GM19324 (cell line): ENCODE results near the gene GRM3.
A peak's percentile ranks its signal among the peaks of the same experiment; 100 is the strongest.

Experiments
- ATAC-seq: cut with Tn5 transposase; IDR thresholded peaks from one replicate; pipeline ENCODE4 v1.9.1; 2021; ENCODE audit warnings: mild to moderate bottlenecking, moderate library complexity; ENCODE audit not compliant: unreplicated experiment, low FRiP score

GRM3 gene

DNA sequence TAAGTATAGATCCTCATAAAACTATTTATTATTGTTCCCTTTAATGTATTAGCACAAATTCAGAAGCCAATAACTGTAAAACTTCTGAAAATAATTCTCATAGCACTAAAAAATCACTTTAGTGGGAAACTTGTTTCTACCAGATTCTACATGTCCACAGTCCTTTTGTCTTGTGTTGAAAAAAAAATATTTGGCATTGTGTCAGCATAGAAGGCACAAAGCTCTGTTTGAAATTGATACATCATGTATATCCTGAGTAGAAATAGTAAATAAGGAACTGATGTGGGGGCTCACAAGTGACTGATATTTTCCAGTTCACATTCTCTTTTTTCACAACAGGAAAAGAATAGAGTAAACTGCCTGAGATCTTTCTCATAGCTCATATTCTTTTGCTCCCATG, 134.6 kb downstream of the GRM3 start:
- ATAC-seq = no peak

DNA sequence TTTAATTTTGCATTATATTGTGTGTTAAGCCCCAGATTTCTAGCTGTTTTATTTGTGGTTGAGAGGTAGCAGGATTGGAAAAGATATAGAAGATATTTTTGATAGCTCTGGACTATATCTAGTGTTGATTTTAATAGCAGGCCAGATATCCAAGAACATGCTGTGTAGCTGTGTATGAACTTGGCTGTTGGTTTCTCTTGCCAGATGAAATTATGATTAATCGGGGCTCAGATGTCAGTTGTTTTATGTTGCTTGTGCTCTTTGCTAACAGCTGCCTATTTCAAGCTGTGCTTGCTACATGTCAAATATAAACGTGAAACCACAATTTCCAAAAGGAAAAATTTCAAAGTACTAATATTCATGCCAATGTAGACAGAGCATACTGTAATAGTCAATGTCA, 141.1 kb downstream of the GRM3 start:
- no peak for ATAC-seq

DNA sequence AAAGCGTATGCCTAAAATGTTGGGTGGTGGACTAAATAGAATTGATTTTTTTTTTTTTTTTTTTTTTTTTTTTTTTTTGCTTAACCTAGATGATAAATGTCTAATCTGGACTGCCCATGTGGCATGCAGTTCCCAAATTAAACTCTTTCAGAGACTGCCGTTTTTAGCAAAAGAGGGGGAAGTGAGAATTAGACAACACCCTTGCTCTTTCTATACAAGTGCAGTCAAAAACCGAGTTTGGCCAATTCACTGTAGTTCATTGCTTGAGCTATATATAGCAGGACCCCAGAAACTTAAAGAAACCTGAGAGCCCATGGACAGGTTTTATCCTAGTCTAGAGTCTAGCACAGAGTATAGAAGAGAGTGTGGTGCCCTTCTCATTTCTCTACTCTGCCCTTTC, 141.9 kb downstream of the GRM3 start:
- ATAC-seq = peak; percentile 85

DNA sequence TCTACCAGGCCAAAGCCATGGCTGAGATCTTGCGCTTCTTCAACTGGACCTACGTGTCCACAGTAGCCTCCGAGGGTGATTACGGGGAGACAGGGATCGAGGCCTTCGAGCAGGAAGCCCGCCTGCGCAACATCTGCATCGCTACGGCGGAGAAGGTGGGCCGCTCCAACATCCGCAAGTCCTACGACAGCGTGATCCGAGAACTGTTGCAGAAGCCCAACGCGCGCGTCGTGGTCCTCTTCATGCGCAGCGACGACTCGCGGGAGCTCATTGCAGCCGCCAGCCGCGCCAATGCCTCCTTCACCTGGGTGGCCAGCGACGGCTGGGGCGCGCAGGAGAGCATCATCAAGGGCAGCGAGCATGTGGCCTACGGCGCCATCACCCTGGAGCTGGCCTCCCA, 142.7 kb downstream of the GRM3 start:
- no peak for ATAC-seq

DNA sequence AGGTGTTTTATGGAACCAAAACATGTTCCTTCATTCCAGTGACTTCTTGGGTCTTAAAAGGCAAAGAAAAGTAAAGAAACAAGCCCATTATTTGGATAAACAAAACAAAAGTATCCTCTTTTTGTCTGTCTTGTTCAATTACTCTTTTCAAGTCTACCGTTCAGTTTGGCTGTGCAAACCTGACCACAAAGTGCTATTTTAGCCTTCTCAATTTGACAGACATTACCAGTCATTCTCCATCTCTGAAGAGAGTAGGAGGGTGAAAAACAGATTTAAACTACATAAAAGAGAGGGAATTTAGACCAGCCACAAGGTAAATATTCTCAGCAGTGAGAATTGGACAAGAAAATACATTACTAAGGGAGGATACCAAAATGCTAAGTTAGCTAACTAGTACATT, 145.2 kb downstream of the GRM3 start:
- no peak for ATAC-seq

DNA sequence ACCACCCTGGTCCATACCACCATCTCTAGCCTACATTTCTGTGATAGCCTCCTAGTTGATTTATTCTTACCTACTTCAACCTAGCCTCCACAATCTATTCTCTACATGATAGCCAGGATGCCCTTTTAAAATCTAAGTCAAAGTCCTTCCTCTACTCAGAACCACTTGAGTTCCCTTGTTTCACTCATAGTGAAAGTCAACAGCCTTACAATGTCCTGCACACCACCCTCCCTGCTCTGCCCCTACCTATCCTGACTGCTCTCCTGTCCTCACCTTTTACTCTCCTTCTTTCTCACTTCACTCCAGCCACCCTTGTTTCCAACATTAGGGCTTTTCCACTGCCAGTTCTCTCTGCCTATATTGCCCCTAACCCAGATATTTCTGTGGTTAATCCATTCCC, 146.7 kb downstream of the GRM3 start:
- ATAC-seq = no peak

DNA sequence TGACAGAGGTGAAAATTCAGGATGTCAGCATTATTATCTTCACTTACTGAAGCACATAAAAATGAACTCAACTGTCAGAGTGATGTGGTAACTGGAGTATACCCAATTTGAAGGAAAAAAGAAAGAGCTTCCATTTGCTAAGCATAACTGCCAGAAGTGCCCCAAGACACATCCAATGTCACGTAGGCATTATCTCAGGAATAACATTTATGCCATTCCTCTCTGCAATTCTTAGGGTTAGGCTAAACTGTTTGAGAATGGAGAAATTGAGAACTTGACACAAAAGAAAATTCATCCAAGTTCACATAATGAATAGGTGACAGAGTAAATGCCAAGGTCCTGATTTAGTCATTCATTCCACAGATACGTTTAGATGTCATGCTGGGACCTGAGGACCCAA, 148.6 kb downstream of the GRM3 start:
- no peak for ATAC-seq

DNA sequence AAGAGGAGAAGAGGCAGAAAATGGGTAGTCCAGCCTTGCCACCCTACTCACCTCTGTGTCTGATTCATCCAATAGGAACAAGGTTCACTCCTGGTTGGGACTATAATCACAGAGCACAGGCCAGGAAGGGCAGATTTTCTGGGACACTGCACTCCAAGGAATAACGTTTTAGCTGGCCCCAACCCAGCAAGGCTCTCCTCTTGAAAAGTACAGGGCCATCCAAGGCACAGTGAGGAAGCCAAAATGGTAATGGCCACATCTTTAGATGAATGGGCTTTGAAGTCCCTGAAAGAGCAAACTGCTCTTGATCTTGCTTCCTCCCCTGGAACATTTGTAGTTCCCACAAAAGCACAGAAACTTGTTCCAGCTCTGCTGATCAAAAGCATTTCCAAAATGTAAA, 149.4 kb downstream of the GRM3 start:
- no peak for ATAC-seq

DNA sequence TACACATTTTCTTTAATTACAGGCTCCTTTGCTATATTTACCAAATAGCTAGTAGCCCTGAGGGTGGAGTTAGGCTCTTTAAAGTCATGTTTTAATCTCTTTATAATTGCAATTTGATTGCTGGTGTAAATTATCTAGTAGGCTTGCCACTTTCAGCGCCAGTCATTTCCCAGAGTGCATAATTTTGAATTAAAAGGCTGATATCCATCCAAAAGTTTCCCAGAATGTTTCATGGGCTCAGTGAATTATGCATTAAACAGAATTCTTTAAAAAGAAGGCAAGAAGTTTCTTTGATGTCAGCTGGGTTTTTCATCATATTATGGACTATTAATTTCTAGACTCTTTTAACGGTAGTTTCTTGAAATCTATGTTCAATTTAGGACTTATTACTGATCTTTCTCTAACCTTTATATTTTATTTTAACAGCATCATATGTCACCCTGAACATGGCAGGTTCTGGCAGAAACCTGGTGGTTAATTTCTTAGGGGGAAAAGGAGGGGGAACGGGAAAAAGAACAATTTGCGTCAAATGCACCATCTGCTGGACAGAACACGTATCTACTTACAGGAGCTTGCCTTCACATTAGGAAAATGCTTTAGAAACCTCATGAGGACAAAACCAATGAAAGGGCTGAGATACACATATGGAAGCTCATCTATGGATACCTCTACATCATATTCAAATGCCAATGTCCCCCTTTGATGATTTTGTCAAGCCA, 171.1 kb downstream of the GRM3 start:
- no peak for ATAC-seq

DNA sequence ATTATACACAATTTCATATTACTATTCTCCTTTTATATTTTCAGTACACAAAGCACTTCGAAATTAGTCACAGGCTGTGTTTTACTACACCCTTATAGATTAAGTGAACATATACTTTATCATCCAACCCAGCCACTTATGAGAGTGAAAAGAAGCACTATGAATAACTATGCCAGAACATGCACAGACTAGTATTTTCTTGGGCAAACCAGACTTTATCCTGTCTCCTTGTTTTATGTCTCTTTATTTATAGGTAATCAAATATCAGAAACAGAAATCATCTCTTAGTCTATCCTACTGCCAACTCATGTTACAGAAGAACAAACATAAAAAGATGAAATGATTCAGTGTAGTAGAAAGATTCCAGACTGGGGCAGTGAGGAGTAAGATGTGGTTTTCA, 171.8 kb downstream of the GRM3 start:
- no peak for ATAC-seq

DNA sequence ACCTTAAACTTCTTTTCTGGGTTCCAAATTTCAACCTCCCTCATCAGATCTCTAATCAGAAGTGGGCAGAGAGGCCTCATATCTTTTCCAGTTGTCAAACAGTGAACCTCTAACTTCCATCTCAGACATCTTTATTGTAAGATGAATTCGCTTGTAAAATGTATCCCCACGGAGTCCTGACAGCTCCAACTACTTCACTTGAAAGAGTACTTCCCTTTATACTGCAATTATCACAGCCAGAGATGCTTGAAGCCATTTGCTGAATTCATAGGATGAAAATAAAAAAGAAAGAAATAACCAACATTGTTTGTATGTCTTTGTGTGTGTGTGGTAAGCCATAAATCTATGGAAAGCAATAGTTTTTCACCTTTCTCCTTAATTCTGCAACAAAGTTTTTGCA, 175.2 kb downstream of the GRM3 start:
- no peak for ATAC-seq

DNA sequence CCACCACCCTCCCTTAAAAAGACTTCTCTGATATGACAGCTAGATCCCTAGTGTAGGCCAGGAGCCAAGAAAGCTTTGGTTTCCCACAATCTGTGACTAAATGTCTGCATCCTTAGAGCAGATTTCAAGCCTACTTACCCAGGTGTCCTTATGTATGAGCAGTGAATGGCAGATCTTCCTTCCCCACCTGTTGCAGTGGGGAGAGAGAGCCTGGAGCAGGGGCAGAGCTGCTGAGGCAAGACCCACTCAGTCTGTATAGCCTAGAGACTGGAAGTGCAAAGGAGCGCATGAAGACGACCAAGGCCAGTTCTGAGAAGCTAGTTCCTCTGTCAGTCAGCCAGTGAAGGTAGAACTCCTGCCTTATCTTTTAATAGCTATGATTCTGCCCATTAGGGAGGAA, 180.1 kb downstream of the GRM3 start:
- no peak for ATAC-seq

DNA sequence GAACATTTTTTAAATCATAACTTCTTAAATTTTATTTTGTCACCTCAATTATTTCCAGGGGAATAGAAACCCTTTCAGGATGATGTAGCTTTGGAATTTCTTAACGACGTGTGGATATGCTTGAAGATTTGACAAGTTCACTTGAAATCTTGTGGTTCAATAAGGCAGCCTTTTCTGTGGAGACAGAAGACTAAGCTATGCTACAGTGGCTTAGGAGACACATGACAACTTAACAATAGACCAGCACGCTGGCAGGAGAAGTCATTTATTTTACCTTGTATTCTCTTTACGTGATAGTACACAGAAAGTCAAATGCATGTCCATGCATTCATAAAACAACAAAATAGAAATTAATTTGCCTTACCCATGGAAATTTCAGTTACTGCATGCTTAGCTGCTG, 181.6 kb downstream of the GRM3 start:
- no peak for ATAC-seq

DNA sequence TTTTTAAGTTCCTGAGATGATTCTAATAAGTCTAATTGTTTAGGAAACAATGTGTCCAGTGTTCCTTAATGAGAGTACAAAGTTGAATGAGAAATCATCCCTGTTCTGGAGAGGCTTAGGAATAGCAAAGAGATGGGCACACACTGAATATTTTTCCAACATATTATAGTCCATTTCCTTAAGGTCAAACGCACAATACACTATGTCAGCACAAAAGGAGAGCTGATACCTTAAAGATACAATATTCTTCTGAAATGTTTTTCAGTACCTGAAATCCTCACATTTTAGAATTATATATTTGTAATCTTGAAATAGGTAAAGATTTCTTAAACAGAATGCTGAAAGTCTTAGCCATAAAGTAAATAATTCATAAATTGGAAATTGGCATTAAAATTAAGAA, 183.2 kb downstream of the GRM3 start:
- ATAC-seq = no peak

DNA sequence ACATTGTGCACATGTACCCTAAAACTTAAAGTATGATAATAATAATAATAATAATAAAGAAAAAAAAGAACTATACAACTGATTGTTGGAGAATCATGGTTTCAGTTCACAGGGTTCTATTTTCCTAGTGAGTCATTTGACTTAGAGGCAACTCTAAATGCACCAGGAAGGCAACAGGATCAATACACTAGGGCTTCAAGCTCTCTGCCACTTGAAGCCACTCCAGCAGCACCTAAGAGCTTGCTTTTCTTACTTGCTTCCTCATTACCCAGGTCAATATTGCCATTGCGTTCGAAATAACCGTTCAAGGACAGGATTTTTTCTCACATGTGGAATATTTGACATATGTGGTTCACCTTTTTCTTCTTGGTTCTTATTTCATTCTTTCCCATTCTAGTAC, 189.7 kb downstream of the GRM3 start:
- ATAC-seq = no peak

DNA sequence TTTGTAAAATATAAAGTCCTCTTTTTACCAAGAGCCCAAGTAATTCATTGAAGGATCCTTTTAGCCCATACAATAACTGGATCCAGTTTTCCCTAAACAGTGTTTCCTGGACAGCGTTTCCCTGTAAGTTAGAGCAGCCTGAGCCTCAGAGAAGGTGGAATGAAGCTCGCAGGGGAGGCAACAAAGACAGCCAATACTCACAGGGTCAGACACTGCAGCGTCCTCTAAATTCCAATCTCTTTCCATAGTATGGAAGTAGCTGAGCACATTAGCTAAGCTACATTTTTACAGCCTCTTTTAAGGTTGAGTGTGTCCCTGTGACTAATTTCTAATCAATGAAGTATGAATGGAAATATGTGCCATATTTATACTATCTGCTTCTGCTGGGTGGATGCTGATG, 193.5 kb downstream of the GRM3 start:
- no peak for ATAC-seq

DNA sequence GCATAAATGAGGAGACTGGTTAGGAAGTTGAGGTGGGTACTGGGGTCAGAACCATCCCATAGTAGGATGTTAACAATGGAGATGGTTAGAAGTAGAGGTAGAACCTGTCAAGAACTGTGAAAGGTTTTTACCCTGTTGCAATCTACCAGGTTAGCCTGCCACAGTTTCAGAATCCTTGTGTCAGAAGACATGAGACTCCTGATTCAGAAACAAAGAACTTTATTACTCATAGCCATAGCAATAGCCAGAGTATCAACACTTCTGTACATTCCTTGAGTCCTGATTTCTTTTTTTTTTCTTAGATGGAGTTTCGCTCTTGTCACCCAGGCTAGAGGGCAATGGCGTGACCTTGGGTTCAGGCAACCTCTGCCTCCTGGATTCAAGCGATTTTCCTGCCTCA, 200.9 kb downstream of the GRM3 start:
- ATAC-seq = no peak

DNA sequence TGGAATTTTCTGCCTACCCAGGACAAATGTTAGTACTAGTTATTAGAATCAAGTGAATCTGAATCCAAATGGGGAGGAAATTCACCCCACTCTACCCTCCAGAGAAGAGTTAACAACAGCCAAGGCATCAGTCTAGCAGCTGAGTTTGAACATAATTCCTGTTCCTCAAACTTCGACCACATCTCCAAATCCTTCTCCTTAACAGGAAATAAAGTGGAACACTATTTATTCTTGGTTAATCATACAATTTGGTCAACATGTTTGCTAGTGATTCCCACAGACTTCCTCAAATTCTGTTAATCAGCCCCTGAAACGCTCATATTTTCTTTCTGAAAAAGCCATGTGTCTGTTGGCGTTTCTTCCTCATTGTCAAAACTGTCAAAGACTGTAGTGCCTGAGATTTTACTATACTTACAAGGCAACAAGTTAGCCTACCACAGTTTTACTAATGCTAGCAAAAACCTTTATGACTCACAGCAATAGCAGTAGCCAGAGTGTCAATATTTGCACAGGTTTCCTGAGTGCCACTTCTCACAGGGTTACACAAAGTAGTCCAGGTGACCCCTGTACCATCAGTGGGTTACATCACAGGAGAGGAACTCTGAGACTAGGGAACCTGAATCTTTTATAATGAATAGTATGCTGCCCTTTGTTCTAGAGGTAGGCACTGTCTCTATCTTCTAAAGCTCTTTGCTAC, 202.9 kb downstream of the GRM3 start:
- no peak for ATAC-seq

DNA sequence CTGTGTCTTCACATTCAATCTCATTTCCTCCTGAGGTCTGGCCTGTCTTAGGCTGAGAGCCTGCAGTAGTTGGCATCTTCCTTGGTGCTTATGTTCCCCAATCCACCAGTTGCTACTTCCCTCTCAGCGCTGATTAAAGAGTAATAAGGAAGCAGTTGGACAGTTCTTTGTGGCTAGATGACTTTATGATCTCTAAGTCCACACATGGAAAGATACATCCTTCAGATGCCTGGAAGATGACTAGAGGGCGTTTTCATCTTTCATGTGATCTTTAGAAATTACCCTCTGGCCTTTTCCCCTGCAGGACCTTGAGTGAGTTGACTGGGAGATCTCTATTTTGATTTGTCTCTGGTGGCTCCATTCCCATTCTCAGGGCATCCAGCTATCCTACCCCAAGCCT, 204.5 kb downstream of the GRM3 start:
- ATAC-seq = no peak

DNA sequence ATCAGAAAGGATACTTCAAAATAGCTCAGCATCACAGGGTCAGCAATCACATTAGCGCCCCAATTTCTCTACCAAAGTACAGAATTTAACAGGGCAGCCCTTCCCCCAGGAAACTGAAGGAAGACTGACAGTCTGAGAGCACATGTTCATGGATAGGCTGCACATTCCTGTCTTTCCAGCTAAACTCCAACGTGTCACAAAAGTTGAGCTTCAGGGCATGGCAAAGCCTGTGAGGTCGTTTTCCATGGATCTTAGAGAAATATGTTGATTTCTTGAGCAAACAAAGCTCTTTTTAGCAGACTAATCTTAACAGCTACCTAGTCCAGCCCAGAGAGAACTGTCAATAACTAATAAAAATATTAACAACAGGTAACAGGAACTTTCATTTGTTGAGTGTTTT, 207.9 kb downstream of the GRM3 start:
- no peak for ATAC-seq

DNA sequence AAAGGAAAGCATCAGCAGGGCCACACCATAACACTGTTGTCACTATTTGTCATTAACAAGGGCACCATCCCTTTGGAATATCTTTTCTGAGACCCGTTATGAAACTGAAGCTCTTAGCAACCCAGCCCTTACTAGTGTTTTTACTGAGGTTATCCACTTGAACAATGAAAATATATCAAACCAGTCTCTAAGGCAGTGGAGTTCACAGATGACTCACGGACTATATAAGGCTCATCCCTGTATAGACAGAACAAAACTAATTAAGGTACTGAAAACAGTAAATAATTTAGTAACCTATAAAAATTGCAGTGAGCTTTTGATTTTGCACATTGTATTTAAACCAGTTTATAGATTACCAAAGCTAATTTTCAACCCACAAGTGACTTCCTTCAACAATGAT, 219.7 kb downstream of the GRM3 start:
- no peak for ATAC-seq

DNA sequence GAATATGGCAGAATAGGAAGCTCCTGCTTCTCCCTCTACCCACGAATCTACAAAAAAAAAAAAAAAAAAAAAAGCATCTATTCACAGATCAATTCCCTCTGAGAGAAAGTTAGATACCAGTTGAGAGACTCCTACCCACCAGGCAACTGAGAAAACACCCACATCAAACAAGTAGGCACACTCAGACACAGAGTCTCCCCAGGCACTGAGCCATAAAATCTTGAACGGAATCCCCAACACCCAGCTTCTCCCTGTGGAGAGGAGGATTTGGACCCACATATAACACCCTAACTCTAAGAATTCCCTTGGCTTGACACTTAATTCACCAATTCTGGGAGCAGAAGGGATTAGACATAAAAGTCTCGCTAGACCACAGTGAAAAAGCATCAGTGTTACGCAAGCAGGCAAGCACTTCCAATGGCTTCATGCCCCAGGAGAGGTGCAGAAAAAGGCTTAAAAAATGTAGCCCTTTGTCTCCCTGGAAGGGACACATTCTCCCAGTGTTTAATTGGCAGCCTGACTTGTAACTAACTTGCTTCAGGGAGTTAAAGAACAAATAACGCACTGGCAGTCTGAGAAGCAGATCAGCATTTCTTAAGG, 223.6 kb downstream of the GRM3 start:
- no peak for ATAC-seq
